Endometrial microvascular endothelial cells (primary cell): ENCODE data around the gene TPCN2. TPM values are rescaled to one million over a fixed set of nuclear protein-coding genes. Genes with fewer than 3 reads are reported as not detected.
"Not testable (repeated sequence)": the region's sequence is repeated elsewhere in the genome, so short reads cannot be mapped to it uniquely, and the experiment has no call there.

Experiments
- in situ Hi-C: cut with HindIII; loops from 2 replicates; pipeline ENCODE4 v1.10.0; 2017; ENCODE audit warnings: low sequenced_read_pairs, low pct_unique_long_range_greater_than_20kb; ENCODE audit errors: inconsistent ontology term
- total RNA-seq: library from RNA; depleted of rRNA; stranded (reverse); fragments of >200 nt; gene quantifications from one replicate; pipeline ENCODE4 v1.2.3, GENCODE V29; 2015; ENCODE audit errors: inconsistent ontology term

The TPCN2 gene
- total RNA-seq, 1 donor from 2014 or later, result 7.2 TPM

GRCh38 chr11:69066122-69067112, 17.7 kb downstream of the TPCN2 start:
- in situ Hi-C loops, result no loop called here

GRCh38 chr11:69067200-69067599, 18.5 kb downstream of the TPCN2 start:
- in situ Hi-C loops, result no loop called here

- in situ Hi-C loops, result no loop called here
Measured at GRCh38 chr11:69071086-69071800, 22.5 kb downstream of the TPCN2 start.

- in situ Hi-C loops, result no loop called here
Measured at GRCh38 chr11:69071956-69072355, 23.2 kb downstream of the TPCN2 start.

DNA sequence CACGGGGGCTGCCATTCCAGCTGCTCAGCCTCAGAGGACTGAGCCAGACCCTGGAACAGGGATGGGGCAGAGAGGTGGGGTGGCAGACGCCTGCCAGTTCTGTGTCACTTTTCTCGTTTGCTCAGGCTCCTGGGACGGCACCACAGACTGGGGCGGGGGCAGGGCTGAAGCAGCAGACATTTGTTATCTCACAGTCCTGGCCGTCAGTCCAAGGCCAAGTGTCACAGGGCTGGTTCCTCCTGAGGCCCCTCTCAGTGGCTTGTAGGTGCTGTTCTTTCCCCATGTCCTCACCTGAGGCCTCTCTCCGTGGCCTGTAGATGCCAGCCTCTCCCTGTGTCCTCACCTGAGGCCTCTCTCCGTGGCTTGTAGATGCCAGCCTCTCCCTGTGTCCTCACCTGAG, 24.7 kb downstream of the TPCN2 start:
- in situ Hi-C loops, result no loop called here

DNA sequence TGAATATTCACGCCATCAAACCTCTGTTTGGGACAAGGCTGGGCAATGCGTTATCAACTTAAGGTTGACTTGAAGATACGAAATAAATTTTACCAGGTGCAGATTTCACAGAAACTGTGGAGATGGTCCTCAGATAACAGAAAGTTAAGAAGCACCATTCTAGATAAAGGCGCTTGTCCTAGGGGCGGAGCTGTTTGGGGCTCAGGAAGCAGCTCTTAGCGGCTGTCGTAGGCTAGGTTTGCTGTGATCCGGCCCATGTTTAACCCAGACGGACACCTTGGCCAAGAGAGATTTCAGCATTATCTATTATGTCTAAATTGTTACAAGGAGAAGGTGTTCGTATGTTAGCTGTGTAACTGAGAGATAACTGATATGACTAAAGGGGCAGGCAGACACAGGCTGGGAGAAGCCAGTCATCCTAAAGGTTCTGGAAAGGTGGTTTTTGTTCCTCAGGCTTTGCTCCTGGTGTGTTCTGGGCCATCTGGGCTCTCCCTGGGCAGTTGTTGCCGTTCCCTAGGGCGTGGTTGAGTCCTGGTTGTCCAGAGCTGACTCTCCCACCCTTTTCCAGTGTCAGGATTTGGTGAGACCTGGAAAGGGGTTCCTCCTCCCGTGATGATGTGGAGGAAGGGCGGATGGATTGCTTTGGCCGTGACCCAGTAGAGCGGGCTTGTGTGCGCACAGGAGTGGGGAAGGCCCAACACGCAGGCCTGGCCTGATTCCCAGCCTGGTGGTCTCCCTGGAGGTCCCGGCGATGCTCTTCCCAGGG, 25.8 kb downstream of the TPCN2 start:
- in situ Hi-C loops, result no loop called here

DNA sequence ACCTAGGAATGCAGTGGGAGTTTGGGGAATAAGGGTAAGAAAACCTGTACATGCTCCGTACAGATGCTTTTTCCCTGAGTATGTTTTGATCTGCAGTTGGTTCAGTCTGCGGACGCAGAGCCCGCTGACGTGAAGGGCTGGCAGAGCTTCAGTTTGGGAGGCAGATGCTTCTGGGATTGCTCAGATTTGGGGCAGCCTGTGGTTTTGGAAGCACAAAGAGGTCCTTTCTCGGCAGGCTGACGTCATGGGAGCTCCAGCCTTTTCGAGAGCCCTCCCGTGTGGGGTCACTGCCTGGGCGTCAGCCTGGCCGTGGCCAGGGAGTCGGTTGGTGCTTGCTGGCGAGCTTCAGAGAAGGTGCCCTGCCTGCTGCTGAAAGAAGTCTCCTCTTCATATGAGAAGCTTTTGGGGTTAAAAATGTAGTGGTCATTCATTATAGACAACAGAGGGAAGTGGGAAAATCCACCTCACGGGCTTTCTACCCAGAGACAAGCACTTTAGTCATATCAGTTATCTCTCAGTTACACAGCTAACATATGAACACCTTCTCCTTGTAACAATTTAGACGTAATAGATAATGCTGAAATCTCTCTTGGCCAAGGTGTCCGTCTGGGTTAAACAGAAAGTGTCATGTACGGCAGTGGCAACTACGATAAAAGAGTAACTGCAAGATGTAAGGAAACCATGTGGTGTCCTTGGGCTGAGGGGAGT, 26.8 kb downstream of the TPCN2 start:
- in situ Hi-C loops, result no loop called here

DNA sequence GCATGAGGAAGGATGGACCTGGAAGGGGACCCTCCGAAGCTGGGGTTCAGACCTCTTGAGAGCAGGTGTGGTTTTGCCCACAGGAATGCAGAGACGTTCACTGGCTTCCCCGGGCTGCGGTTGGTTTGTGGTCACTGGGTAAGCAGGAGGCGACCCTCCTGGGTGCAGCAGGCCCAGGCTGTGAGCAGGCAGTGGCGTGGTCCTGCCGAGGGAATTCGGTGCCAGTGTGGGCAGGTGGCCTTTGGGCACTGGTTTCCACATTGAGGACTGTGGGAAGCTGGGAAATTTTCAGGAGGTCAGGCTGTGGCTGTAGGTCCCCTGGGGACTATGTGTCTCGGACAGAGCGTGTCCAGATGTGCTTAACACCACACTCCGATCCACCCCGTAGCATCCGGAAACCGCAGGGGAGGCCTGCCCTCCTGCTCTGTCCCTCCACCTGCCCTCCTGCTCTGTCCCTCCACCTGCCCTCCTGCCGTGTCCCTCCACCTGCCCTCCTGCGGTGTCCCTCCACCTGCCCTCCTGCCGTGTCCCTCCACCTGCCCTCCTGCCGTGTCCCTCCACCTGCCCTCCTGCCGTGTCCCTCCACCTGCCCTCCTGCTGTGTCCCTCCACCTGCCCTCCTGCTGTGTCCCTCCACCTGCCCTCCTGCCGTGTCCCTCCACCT, 27.5 kb downstream of the TPCN2 start:
- in situ Hi-C loops, result no loop called here

GRCh38 chr11:69076977-69077376, 28.2 kb downstream of the TPCN2 start:
- in situ Hi-C loops, result not testable (repeated sequence)

DNA sequence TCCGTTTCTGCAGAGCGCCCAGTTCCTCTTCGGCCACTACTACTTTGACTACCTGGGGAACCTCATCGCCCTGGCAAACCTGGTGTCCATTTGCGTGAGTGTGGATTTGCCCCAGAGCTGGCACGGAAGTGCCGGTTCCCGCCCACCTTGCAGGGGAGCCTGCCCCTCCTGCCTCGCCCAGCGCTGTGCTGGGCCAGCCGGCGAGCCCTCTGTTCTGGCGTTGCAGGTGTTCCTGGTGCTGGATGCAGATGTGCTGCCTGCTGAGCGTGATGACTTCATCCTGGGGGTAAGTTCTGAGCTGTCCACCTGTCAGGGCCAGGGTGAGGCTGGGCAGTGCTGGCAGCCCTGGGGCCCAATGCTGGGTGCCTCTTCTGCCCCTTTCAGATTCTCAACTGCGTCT, 29.8 kb downstream of the TPCN2 start:
- in situ Hi-C loops, result no loop called here

- in situ Hi-C loops, result no loop called here
Measured at GRCh38 chr11:69078930-69079605, 30.3 kb downstream of the TPCN2 start.

- in situ Hi-C loops, result no loop called here
Measured at GRCh38 chr11:69079661-69080256, 31.0 kb downstream of the TPCN2 start.

GRCh38 chr11:69080257-69080995, 31.7 kb downstream of the TPCN2 start:
- in situ Hi-C loops, result no loop called here

- in situ Hi-C loops, result no loop called here
Measured at GRCh38 chr11:69081180-69081579, 32.4 kb downstream of the TPCN2 start.

- in situ Hi-C loops, result no loop called here
Measured at GRCh38 chr11:69083531-69084247, 35.0 kb downstream of the TPCN2 start.

DNA sequence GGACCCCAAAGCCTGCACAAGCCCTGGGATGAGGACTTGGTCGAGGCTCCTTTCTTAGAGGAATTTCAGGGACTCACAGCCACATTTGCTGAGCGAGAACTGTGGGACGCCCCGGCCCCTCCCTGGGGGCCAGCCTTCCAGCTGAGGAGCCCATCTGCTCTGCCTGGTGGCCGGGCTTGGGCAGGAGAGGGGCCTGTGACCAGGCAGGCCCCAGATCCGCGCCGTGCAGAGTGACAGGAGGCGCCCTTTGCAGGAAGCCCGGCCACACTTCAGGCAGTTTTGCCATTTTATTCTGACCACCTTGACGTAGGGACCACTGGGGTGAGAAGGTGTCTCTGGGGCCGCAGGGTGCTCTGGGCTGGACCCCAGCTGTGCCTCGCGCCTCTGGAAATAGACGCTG, 35.6 kb downstream of the TPCN2 start:
- in situ Hi-C loops, result no loop called here
